GM12878 (cell line): ENCODE data around the gene ALG2. TPM values are rescaled to one million over a fixed set of nuclear protein-coding genes. Genes with fewer than 3 reads are reported as not detected.

Source experiments
- CBFB ChIP-seq: IDR thresholded peaks from 2 replicates; pipeline ENCODE4 v1.6.1; 2016; ENCODE audit warnings: antibody characterized with exemption, low read depth
- CHD2 ChIP-seq: IDR thresholded peaks from 2 replicates; pipeline ENCODE4 v1.6.1; 2011; ENCODE audit warnings: low read depth, low read length, improper control_type of control experiment, borderline replicate concordance
- CREM ChIP-seq: IDR thresholded peaks from 2 replicates; pipeline ENCODE4 v1.6.1; 2014; ENCODE audit warnings: antibody characterized with exemption, low read depth
- E2F8 ChIP-seq: fragments of 450-650 bp; IDR thresholded peaks from 2 replicates; pipeline ENCODE4 v1.6.1; 2018; ENCODE audit warnings: mild to moderate bottlenecking, low read depth, moderate library complexity; ENCODE audit not compliant: partially characterized antibody
- HDGF ChIP-seq: fragments of 450-650 bp; IDR thresholded peaks from 2 replicates; pipeline ENCODE4 v1.6.1; 2016; ENCODE audit warnings: antibody characterized with exemption
- LARP7 ChIP-seq: fragments of 450-650 bp; IDR thresholded peaks from 2 replicates; pipeline ENCODE4 v1.6.1; 2017; ENCODE audit warnings: mild to moderate bottlenecking
- MTA2 ChIP-seq: fragments of 450-650 bp; IDR thresholded peaks from 2 replicates; pipeline ENCODE4 v1.6.1; 2016; ENCODE audit warnings: low read depth, mild to moderate bottlenecking, moderate library complexity
- RB1 ChIP-seq: fragments of 450-650 bp; formaldehyde crosslinking; IDR thresholded peaks from 2 replicates; pipeline ENCODE4 v1.6.1; 2017; ENCODE audit warnings: mild to moderate bottlenecking, borderline replicate concordance
- SMC3 ChIP-seq: IDR thresholded peaks from 2 replicates; pipeline ENCODE4 v1.6.1; 2011; ENCODE audit warnings: low read length, improper control_type of control experiment, borderline replicate concordance
- SP1 ChIP-seq: IDR thresholded peaks from one replicate; pipeline ENCODE4 v1.6.1; 2011; ENCODE audit warnings: low read depth, low read length
- STAT1 ChIP-seq: fragments of 450-650 bp; conservative IDR thresholded peaks from 2 replicates; pipeline ENCODE4 v1.6.1; 2014; ENCODE audit warnings: antibody characterized with exemption, mild to moderate bottlenecking
- TCF3 ChIP-seq: IDR thresholded peaks from 2 replicates; pipeline ENCODE4 v1.6.1; 2012; ENCODE audit warnings: low read depth, mild to moderate bottlenecking, low read length, borderline replicate concordance; ENCODE audit not compliant: insufficient read depth
- ZBTB11 ChIP-seq: fragments of 450-650 bp; formaldehyde crosslinking; IDR thresholded peaks from 2 replicates; pipeline ENCODE4 v1.5.0; 2022; ENCODE audit warnings: mild to moderate bottlenecking, missing genetic modification characterization
- ZNF622 ChIP-seq: fragments of 450-650 bp; IDR thresholded peaks from 2 replicates; pipeline ENCODE4 v1.6.1; 2017; ENCODE audit warnings: mild to moderate bottlenecking, inconsistent platforms
- ZZZ3 ChIP-seq: IDR thresholded peaks from 2 replicates; pipeline ENCODE4 v1.6.1; 2011; ENCODE audit warnings: low read depth; ENCODE audit not compliant: control insufficient read depth, insufficient read length
- polyA plus RNA-seq, 11 experiments: library from polyadenylated mRNA; depleted of rRNA in 4 of 11; unstranded in 6 of 11; stranded (reverse) in 5 of 11; fragments of >200 nt; fragmentation: Nextera tagmentation in 4 of 11; fragmentation: Illumina TruSeq in 1 of 11; extraction: Ambion mirVana in 4 of 11; extraction: Trizol in 1 of 11; gene quantifications; 1 replicate in 1 of 11; 2 replicates in 10 of 11; pipeline versions ENCODE4 v1.2.1 to v1.2.3, GENCODE V29; 2011 to 2016; ENCODE audit warnings: inconsistent platforms in 2 of 11, missing spikeins in 2 of 11, low read depth in 1 of 11
- total RNA-seq, 4 experiments: library from RNA; depleted of rRNA in 3 of 4; stranded (reverse); fragments of >200 nt in 3 of 4; fragmentation: Illumina TruSeq in 1 of 4; extraction: Trizol in 1 of 4; gene quantifications; 2 replicates each; pipeline versions ENCODE4 v1.2.1 to v1.2.3, GENCODE V29; 2013 to 2021
- TF ChIP-seq, protein P1 (sequence below): fragments of 450-650 bp; IDR thresholded peaks from 2 replicates; pipeline ENCODE4 v1.6.1; 2017; ENCODE audit warnings: mild to moderate bottlenecking
- TF ChIP-seq, protein P2 (sequence below), 3 experiments: IDR thresholded peaks in 2 of 3; conservative IDR thresholded peaks in 1 of 3; 2 replicates each; pipeline ENCODE4 v1.5.1; 2011; ENCODE audit warnings: low read depth in 3 of 3, low read length in 3 of 3, mild to moderate bottlenecking in 3 of 3, control low read depth in 2 of 3, moderate library complexity in 2 of 3, inconsistent platforms in 1 of 3, mixed read lengths in 1 of 3; ENCODE audit not compliant: control insufficient read depth in 2 of 3, insufficient read depth in 1 of 3; ENCODE audit errors: extremely low read depth in 1 of 3
- TF ChIP-seq, protein P3 (sequence below): fragments of 450-650 bp; IDR thresholded peaks from 2 replicates; pipeline ENCODE4 v1.6.1; 2018; ENCODE audit warnings: borderline replicate concordance, mild to moderate bottlenecking; ENCODE audit not compliant: partially characterized antibody

Gene ALG2
- total and polyA plus RNA-seq, 10 of the 15 experiments (the other 5 are each of a cell fraction or from before 2014, with no cell fraction given) = 8.8 to 52.5 (median 38.6) TPM

GRCh38 chr9:99199938-99200539 is 21.7 kb downstream of the ALG2 start (continued):
- no peak for TF ChIP-seq TCF3
- no peak for TF ChIP-seq CBFB
- TF ChIP-seq HDGF = no peak; the same call in 1 of the 2 replicates
- TF ChIP-seq, protein P1, sequence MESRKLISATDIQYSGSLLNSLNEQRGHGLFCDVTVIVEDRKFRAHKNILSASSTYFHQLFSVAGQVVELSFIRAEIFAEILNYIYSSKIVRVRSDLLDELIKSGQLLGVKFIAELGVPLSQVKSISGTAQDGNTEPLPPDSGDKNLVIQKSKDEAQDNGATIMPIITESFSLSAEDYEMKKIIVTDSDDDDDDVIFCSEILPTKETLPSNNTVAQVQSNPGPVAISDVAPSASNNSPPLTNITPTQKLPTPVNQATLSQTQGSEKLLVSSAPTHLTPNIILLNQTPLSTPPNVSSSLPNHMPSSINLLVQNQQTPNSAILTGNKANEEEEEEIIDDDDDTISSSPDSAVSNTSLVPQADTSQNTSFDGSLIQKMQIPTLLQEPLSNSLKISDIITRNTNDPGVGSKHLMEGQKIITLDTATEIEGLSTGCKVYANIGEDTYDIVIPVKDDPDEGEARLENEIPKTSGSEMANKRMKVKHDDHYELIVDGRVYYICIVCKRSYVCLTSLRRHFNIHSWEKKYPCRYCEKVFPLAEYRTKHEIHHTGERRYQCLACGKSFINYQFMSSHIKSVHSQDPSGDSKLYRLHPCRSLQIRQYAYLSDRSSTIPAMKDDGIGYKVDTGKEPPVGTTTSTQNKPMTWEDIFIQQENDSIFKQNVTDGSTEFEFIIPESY = no peak
- peak; percentile 56 for TF ChIP-seq CREM
- no peak for TF ChIP-seq ZNF622
- no peak for TF ChIP-seq LARP7
- TF ChIP-seq, protein P2, sequence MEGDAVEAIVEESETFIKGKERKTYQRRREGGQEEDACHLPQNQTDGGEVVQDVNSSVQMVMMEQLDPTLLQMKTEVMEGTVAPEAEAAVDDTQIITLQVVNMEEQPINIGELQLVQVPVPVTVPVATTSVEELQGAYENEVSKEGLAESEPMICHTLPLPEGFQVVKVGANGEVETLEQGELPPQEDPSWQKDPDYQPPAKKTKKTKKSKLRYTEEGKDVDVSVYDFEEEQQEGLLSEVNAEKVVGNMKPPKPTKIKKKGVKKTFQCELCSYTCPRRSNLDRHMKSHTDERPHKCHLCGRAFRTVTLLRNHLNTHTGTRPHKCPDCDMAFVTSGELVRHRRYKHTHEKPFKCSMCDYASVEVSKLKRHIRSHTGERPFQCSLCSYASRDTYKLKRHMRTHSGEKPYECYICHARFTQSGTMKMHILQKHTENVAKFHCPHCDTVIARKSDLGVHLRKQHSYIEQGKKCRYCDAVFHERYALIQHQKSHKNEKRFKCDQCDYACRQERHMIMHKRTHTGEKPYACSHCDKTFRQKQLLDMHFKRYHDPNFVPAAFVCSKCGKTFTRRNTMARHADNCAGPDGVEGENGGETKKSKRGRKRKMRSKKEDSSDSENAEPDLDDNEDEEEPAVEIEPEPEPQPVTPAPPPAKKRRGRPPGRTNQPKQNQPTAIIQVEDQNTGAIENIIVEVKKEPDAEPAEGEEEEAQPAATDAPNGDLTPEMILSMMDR (IDR thresholded peaks at IDR 0.05 in 2 of 3, conservative IDR thresholded peaks at IDR 0.05 in 1 of 3; ENCODE audit: control insufficient read depth in 2 of 3, extremely low read depth in 1 of 3, insufficient read depth in 1 of 3, low read depth in 3 of 3, low read length in 3 of 3) = no peak
- TF ChIP-seq RB1 = no peak
- no peak for TF ChIP-seq E2F8
- 0 out of 2 replicates have a peak, but pooled peaks have one; percentile 57 for TF ChIP-seq MTA2
- no peak for TF ChIP-seq ZBTB11 (CRISPR knock-in tag)
- TF ChIP-seq SP1 = no peak
- TF ChIP-seq, protein P3, sequence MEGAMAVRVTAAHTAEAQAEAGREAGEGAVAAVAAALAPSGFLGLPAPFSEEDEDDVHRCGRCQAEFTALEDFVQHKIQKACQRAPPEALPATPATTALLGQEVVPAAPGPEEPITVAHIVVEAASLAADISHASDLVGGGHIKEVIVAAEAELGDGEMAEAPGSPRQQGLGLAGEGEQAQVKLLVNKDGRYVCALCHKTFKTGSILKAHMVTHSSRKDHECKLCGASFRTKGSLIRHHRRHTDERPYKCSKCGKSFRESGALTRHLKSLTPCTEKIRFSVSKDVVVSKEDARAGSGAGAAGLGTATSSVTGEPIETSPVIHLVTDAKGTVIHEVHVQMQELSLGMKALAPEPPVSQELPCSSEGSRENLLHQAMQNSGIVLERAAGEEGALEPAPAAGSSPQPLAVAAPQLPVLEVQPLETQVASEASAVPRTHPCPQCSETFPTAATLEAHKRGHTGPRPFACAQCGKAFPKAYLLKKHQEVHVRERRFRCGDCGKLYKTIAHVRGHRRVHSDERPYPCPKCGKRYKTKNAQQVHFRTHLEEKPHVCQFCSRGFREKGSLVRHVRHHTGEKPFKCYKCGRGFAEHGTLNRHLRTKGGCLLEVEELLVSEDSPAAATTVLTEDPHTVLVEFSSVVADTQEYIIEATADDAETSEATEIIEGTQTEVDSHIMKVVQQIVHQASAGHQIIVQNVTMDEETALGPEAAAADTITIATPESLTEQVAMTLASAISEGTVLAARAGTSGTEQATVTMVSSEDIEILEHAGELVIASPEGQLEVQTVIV = no peak
- TF ChIP-seq CHD2 = no peak
- TF ChIP-seq SMC3 = no peak
- no peak for TF ChIP-seq ZZZ3
- no peak for TF ChIP-seq STAT1
